Activated CD8-positive, alpha-beta memory T cell treated with anti-CD3 and anti-CD28 coated beads for 4 hours (primary cell): ENCODE results near the gene EBF4.
"Not testable (repeated sequence)": the region's sequence is repeated elsewhere in the genome, so short reads cannot be mapped to it uniquely, and the experiment has no call there.

Experiments used
- DNase-seq, 2 donors: peaks; one replicate each; pipeline ENCODE4 v3.0.0-alpha.2; 2020; ENCODE audit warnings: low read depth in 2 of 2

EBF4 gene

GRCh38 chr20:2672446-2672845 is 20.1 kb upstream of the EBF4 start:
- DNase-seq = no peak

- no peak for DNase-seq
Measured at GRCh38 chr20:2673453-2673852, 19.1 kb upstream of the EBF4 start.

- no peak for DNase-seq
Measured at GRCh38 chr20:2680046-2680445, 12.5 kb upstream of the EBF4 start.

GRCh38 chr20:2682040-2682439 is 10.5 kb upstream of the EBF4 start:
- not testable (repeated sequence) for DNase-seq

- not testable (repeated sequence) for DNase-seq
Measured at GRCh38 chr20:2684817-2685216, 7.8 kb upstream of the EBF4 start.

- no peak for DNase-seq
Measured at GRCh38 chr20:2687514-2687913, 5.1 kb upstream of the EBF4 start.

- peak; percentile 55 to 62 for DNase-seq
Measured at GRCh38 chr20:2688041-2688591, 4.5 kb upstream of the EBF4 start.

GRCh38 chr20:2690213-2690612 is 2.4 kb upstream of the EBF4 start:
- no peak for DNase-seq

- DNase-seq = no peak
Measured at GRCh38 chr20:2690718-2691117, 1.9 kb upstream of the EBF4 start.

GRCh38 chr20:2691127-2691526 is 1.5 kb upstream of the EBF4 start:
- no peak for DNase-seq

GRCh38 chr20:2691663-2692035 is 931 bp upstream of the EBF4 start:
- DNase-seq = no peak

GRCh38 chr20:2692886-2693285 is 306 bp downstream of the EBF4 start:
- DNase-seq = no peak

GRCh38 chr20:2693286-2694007 is 867 bp downstream of the EBF4 start:
- DNase-seq = peak in 1 of 2 donors; percentile 41

GRCh38 chr20:2694008-2694471 is 1.5 kb downstream of the EBF4 start:
- DNase-seq = no peak

GRCh38 chr20:2694519-2694918 is 1.9 kb downstream of the EBF4 start:
- DNase-seq = no peak

- DNase-seq = no peak
Measured at GRCh38 chr20:2695206-2695983, 2.8 kb downstream of the EBF4 start.

- DNase-seq = not testable (repeated sequence)
Measured at GRCh38 chr20:2695984-2696525, 3.5 kb downstream of the EBF4 start.

GRCh38 chr20:2696646-2697045 is 4.1 kb downstream of the EBF4 start:
- no peak for DNase-seq

GRCh38 chr20:2697768-2698167 is 5.2 kb downstream of the EBF4 start:
- no peak for DNase-seq

GRCh38 chr20:2698186-2698817 is 5.7 kb downstream of the EBF4 start:
- DNase-seq = no peak

- DNase-seq = no peak
Measured at GRCh38 chr20:2698912-2699311, 6.3 kb downstream of the EBF4 start.

GRCh38 chr20:2699775-2700413 is 7.3 kb downstream of the EBF4 start:
- DNase-seq = no peak
